HepG2 (cell line): ENCODE measurements around the gene ST6GALNAC4. TPM values are rescaled to one million over a fixed set of nuclear protein-coding genes. Genes with fewer than 3 reads are reported as not detected.

Source experiments
- ATAC-seq: fragments of 200-7000 bp; cut with Tn5 transposase; 3 replicates; pipeline ENCODE4 v1.9.1; 2020; ENCODE audit warnings: mild to moderate bottlenecking, moderate library complexity
- BruUV-seq: library from RNA; stranded (reverse); fragments of 400-500 nt; replicated peaks from 2 replicates; lab custom pipeline; 2021; lab: Mats Ljungman, UMichigan
- CTCF ChIA-PET: fragments of 300-600 bp; formaldehyde crosslinking; extraction: SDS; loops from one replicate; lab custom pipeline; 2021; ENCODE audit warnings: low total read pairs, inconsistent platforms, low intra/inter-chr PET ratio; lab: Yijun Ruan, JAX
- POLR2A ChIA-PET: fragments of 350-600 bp; sonication (Branson Sonifier 250); formaldehyde crosslinking; loops from one replicate; lab custom pipeline; 2020; ENCODE audit warnings: antibody characterized with exemption, inconsistent platforms; lab: Yijun Ruan, JAX
- DNase-seq: peaks from one replicate; pipeline ENCODE4 v3.0.0-alpha.2; 2015; ENCODE audit warnings: low spot score
- FAIRE-seq: peaks from 3 replicates; lab custom pipeline; 2011; peaks lifted over from hg19 to GRCh38; lab: Jason Lieb, UNC
- H2AFZ ChIP-seq: one replicate; pipeline ENCODE4 v1.6.1; 2011; ENCODE audit warnings: low read length, inconsistent platforms
- H3K27ac ChIP-seq: fragments of 300-600 bp; 3 replicates; pipeline ENCODE4 v1.8.0; 2011; ENCODE audit warnings: mixed run types, mild to moderate bottlenecking, mixed read lengths, low read length, inconsistent platforms; ENCODE audit not compliant: insufficient read depth; ENCODE audit errors: extremely low read length
- H3K27me3 ChIP-seq, 2 experiments: fragments of 200-600 bp in 1 of 2; 2 replicates in 1 of 2; 3 replicates in 1 of 2; pipeline versions ENCODE4 v1.6.0 to v1.8.0; 2011; ENCODE audit warnings: low read length in 2 of 2, mild to moderate bottlenecking in 2 of 2, moderate library complexity in 2 of 2, inconsistent platforms in 1 of 2; ENCODE audit not compliant: insufficient read depth in 2 of 2, control insufficient read depth in 1 of 2
- H3K36me3 ChIP-seq, 2 experiments: fragments of 200-600 bp in 1 of 2; replicated peaks in 1 of 2; 2 replicates in 1 of 2; 3 replicates in 1 of 2; pipeline versions ENCODE4 v1.5.1 to v1.8.0; 2011; ENCODE audit warnings: low read length in 2 of 2, inconsistent platforms in 1 of 2; ENCODE audit not compliant: insufficient read depth in 2 of 2, control insufficient read depth in 1 of 2
- H3K4me1 ChIP-seq: 2 replicates; pipeline ENCODE4 v1.5.1; 2012; ENCODE audit warnings: low read length, inconsistent platforms; ENCODE audit not compliant: insufficient read depth
- H3K4me2 ChIP-seq: 2 replicates; pipeline ENCODE4 v1.6.0; 2011; ENCODE audit warnings: low read depth, low read length, inconsistent platforms
- H3K4me3 ChIP-seq, 3 experiments: fragments of 200-600 bp in 1 of 3; sonication (generic), shearing (Covaris generic) in 1 of 3; replicated peaks in 1 of 3; 2 replicates each; pipeline ENCODE4 v1.5.1; 2011 to 2016; ENCODE audit warnings: low read length in 3 of 3, inconsistent platforms in 2 of 3, low read depth in 2 of 3, mild to moderate bottlenecking in 2 of 3, control low read depth in 1 of 3, mixed read lengths in 1 of 3; ENCODE audit not compliant: insufficient read depth in 1 of 3
- H3K79me2 ChIP-seq: one replicate; pipeline ENCODE4 v1.6.1; 2011; ENCODE audit warnings: low read length, inconsistent platforms; ENCODE audit not compliant: insufficient read depth
- H3K9ac ChIP-seq: 2 replicates; pipeline ENCODE4 v1.6.0; 2011; ENCODE audit warnings: mild to moderate bottlenecking, low read depth, low read length, inconsistent platforms; ENCODE audit not compliant: insufficient read depth
- H3K9me3 ChIP-seq: 2 replicates; pipeline ENCODE4 v1.5.1; 2012; ENCODE audit warnings: mild to moderate bottlenecking, low read length
- H4K20me1 ChIP-seq: 2 replicates; pipeline ENCODE4 v1.6.0; 2011; ENCODE audit warnings: inconsistent platforms, mild to moderate bottlenecking, low read length, moderate library complexity; ENCODE audit not compliant: insufficient read depth
- DNMT1 ChIP-seq: sonication (generic); formaldehyde crosslinking; IDR thresholded peaks from 2 replicates; pipeline ENCODE4 v1.5.1; 2020; ENCODE audit warnings: mild to moderate bottlenecking, missing genetic modification reagents
- DR1 ChIP-seq: sonication (generic); formaldehyde crosslinking; IDR thresholded peaks from 2 replicates; pipeline ENCODE4 v1.8.0; 2021; ENCODE audit warnings: mild to moderate bottlenecking, missing genetic modification reagents, inconsistent platforms
- ESRRA ChIP-seq: sonication (generic); formaldehyde crosslinking; IDR thresholded peaks from 2 replicates; pipeline ENCODE4 v1.5.1; 2020; ENCODE audit warnings: mild to moderate bottlenecking, low read depth, missing genetic modification reagents
- FLYWCH1 ChIP-seq: sonication (generic); formaldehyde crosslinking; IDR thresholded peaks from 2 replicates; pipeline ENCODE4 v1.8.1; 2023; ENCODE audit warnings: mild to moderate bottlenecking, missing genetic modification reagents
- NFE2L1 ChIP-seq: sonication (generic); formaldehyde crosslinking; IDR thresholded peaks from 2 replicates; pipeline ENCODE4 v1.4.0; 2020; ENCODE audit warnings: missing genetic modification reagents, mild to moderate bottlenecking, borderline replicate concordance
- NR2F6 ChIP-seq, 2 experiments: IDR thresholded peaks; 2 replicates each; pipeline ENCODE4 v1.6.1; 2016; ENCODE audit warnings: antibody characterized with exemption in 1 of 2, mild to moderate bottlenecking in 1 of 2
- SRSF4 ChIP-seq: fragments of 200-400 bp; formaldehyde crosslinking; IDR thresholded peaks from one replicate; pipeline ENCODE4 v1.6.1; 2018; ENCODE audit warnings: mild to moderate bottlenecking, low read depth, low read length, moderate library complexity; ENCODE audit not compliant: poor library complexity, severe bottlenecking
- SSRP1 ChIP-seq: IDR thresholded peaks from 2 replicates; pipeline ENCODE4 v1.6.1; 2016; ENCODE audit warnings: control low read depth
- ZKSCAN1 ChIP-seq: fragments of 150-350 bp; IDR thresholded peaks from 2 replicates; pipeline ENCODE4 v1.6.1; 2014; ENCODE audit warnings: low read length
- ZMYM2 ChIP-seq: sonication (generic); formaldehyde crosslinking; IDR thresholded peaks from 2 replicates; pipeline ENCODE4 v1.8.0; 2022; ENCODE audit warnings: mild to moderate bottlenecking, missing genetic modification reagents
- ZNF629 ChIP-seq: sonication (generic); formaldehyde crosslinking; conservative IDR thresholded peaks from 2 replicates; pipeline ENCODE4 v1.5.0; 2020; ENCODE audit warnings: missing genetic modification reagents
- ZNF703 ChIP-seq: sonication (generic); formaldehyde crosslinking; IDR thresholded peaks from 2 replicates; pipeline ENCODE4 v1.5.1; 2020; ENCODE audit warnings: missing genetic modification reagents, mild to moderate bottlenecking, moderate library complexity, borderline replicate concordance
- WGBS: methylation state at CpG from one replicate; pipeline ENCODE4 v1.1.6; 2017; ENCODE audit warnings: low lambda C conversion rate; 5-methylcytosine and 5-hydroxymethylcytosine counted together
- in situ Hi-C: cut with HindIII; loops from 2 replicates; pipeline ENCODE4 v1.10.0; 2017; ENCODE audit warnings: low pct_unique_long_range_greater_than_20kb; ENCODE audit not compliant: extremely low pct_ligation_motif_present
- intact Hi-C: fragments of 100-400 bp; cut with micrococcal nuclease; formaldehyde crosslinking; loops from one replicate; pipeline ENCODE4 v1.10.0; 2022; ENCODE audit not compliant: unreplicated experiment
- polyA plus RNA-seq, 8 experiments: library from polyadenylated mRNA; depleted of rRNA in 3 of 8; stranded (reverse) in 7 of 8; unstranded in 1 of 8; fragments of >200 nt; fragmentation: Illumina TruSeq in 4 of 8; extraction: Trizol in 4 of 8; gene quantifications; 2 replicates each; pipeline versions ENCODE4 v1.2.1 to v1.2.3, GENCODE V29; 2011 to 2016; ENCODE audit warnings: low read depth in 4 of 8, missing spikeins in 1 of 8, mixed read lengths in 1 of 8; ENCODE audit not compliant: insufficient read depth in 1 of 8
- total RNA-seq, 5 experiments: library from RNA; depleted of rRNA; stranded (reverse); fragments of >200 nt; fragmentation: Illumina TruSeq; extraction: Trizol; gene quantifications; 2 replicates each; pipeline ENCODE4 v1.2.3, GENCODE V29; 2016; ENCODE audit warnings: low read depth in 1 of 5
- TF ChIP-seq, protein P1 (sequence below): sonication (generic); formaldehyde crosslinking; IDR thresholded peaks from 2 replicates; pipeline ENCODE4 v1.5.1; 2020; ENCODE audit warnings: mild to moderate bottlenecking, missing genetic modification reagents, moderate library complexity
- TF ChIP-seq, protein P2 (sequence below): sonication (generic); formaldehyde crosslinking; IDR thresholded peaks from 2 replicates; pipeline ENCODE4 v1.4.0; 2020; ENCODE audit warnings: missing genetic modification reagents, mild to moderate bottlenecking, borderline replicate concordance
- TF ChIP-seq, protein P3 (sequence below): sonication (generic); formaldehyde crosslinking; IDR thresholded peaks from 2 replicates; pipeline ENCODE4 v1.8.0; 2022; ENCODE audit warnings: mild to moderate bottlenecking, missing genetic modification reagents, borderline replicate concordance

The ST6GALNAC4 gene
- total and polyA plus RNA-seq, 2 of the 13 experiments (the other 11 are each of a cell fraction or from before 2014, with no cell fraction given), result 18.8 to 27.7 TPM

DNA sequence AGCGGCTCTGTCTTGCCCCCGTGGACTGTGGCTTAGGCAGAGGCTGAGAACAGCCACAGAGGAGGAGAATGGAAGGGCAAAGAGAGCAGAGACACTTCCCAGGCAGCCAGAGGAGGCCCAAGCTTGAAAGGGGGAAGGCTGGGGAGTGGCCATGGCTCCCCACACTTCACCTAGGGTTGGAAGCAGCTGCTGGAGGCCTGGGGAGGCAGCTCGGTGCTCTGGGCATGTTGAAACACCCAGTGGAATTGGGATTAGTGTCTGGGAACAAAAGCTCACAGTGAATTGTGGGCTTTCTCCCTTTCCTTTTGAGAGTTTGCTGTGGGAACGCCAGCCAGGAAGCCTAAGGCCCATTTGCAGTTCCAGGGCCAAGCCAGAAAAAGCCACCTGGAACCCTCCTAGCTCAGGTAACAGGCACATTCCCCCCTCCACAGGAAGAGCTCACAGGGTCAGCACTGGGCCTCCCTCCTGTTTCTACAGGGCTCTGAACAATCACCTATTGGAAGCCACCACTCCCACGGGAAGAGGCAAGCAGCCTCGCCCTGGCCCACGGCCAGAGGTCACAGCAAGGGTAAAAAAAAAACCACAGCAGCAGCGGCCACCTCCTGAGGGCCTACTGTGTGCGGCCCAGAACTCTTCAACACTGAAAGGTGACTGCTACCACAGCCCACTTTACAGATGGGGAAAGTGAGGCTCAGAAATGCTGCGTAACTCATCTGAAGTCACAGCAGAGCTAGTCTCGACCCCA, 43.7 kb upstream of the ST6GALNAC4 start:
- H2AFZ ChIP-seq, result no peak overlapping the region
- DNase-seq (no peak), FAIRE-seq (no peak), ATAC-seq (no peak)
- no peak overlapping the region for H3K4me2 ChIP-seq
- H3K9me3 ChIP-seq, result no peaks in the 10 kb centered on the region
- 0 out of 2 replicates have a peak, but pooled peaks cover 3% of the 10 kb centered on the region for H4K20me1 ChIP-seq
- POLR2A ChIA-PET, result interaction anchor here (0.9 to 1.4 kb wide), 2 partner anchors 9 to 10 kb away, joined by 3 to 5 read pairs; no protein-coding TSS in a partner anchor
- WGBS, result 62% methylated on average over 9 of the region's 11 CpGs
- H3K4me1 ChIP-seq, result peaks cover 50% of the 10 kb centered on the region
- no peaks in the 10 kb centered on the region for H3K27me3 ChIP-seq
- in situ Hi-C loops (no loop called here), intact Hi-C loops (no loop called here)
- peaks cover 0 to 9% of the 10 kb centered on the region in 2 experiments; a peak in 3 of 5 replicates for H3K36me3 ChIP-seq
- H3K4me3 ChIP-seq, result no peak overlapping the region
- BruUV-seq, result no TSS peak
- CTCF ChIA-PET, result no interaction called here
- peaks cover 86% of the 10 kb centered on the region for H3K79me2 ChIP-seq
- peak overlapping the region; percentile 41; the same call in 1 of the 2 replicates for H3K9ac ChIP-seq
- H3K27ac ChIP-seq, result peak overlapping the region; percentile 33
- peak; percentile 84 for TF ChIP-seq ZKSCAN1
- TF ChIP-seq, protein P1, sequence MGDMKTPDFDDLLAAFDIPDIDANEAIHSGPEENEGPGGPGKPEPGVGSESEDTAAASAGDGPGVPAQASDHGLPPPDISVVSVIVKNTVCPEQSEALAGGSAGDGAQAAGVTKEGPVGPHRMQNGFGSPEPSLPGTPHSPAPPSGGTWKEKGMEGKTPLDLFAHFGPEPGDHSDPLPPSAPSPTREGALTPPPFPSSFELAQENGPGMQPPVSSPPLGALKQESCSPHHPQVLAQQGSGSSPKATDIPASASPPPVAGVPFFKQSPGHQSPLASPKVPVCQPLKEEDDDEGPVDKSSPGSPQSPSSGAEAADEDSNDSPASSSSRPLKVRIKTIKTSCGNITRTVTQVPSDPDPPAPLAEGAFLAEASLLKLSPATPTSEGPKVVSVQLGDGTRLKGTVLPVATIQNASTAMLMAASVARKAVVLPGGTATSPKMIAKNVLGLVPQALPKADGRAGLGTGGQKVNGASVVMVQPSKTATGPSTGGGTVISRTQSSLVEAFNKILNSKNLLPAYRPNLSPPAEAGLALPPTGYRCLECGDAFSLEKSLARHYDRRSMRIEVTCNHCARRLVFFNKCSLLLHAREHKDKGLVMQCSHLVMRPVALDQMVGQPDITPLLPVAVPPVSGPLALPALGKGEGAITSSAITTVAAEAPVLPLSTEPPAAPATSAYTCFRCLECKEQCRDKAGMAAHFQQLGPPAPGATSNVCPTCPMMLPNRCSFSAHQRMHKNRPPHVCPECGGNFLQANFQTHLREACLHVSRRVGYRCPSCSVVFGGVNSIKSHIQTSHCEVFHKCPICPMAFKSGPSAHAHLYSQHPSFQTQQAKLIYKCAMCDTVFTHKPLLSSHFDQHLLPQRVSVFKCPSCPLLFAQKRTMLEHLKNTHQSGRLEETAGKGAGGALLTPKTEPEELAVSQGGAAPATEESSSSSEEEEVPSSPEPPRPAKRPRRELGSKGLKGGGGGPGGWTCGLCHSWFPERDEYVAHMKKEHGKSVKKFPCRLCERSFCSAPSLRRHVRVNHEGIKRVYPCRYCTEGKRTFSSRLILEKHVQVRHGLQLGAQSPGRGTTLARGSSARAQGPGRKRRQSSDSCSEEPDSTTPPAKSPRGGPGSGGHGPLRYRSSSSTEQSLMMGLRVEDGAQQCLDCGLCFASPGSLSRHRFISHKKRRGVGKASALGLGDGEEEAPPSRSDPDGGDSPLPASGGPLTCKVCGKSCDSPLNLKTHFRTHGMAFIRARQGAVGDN (CRISPR knock-in tag), result peak; percentile 34
- no peak for TF ChIP-seq DR1 (CRISPR knock-in tag)
- TF ChIP-seq NFE2L1 (CRISPR knock-in tag), result no peak
- 0 out of 2 replicates have a peak, but pooled peaks have one; percentile 11 for TF ChIP-seq NR2F6 (IDR thresholded peaks at IDR 0.05)
- TF ChIP-seq NR2F6 (CRISPR knock-in tag; IDR thresholded peaks at IDR 0.05), result peak; percentile 34; the same call in 1 of the 2 replicates
- TF ChIP-seq DNMT1 (CRISPR knock-in tag), result no peak
- peak; percentile 44; the same call in 1 of the 2 replicates for TF ChIP-seq ZMYM2 (CRISPR knock-in tag)
- peak; percentile 87 for TF ChIP-seq ZNF629 (CRISPR knock-in tag)
- TF ChIP-seq ZNF703 (CRISPR knock-in tag), result no peak
- TF ChIP-seq SSRP1 (CRISPR knock-in tag), result no peak
- TF ChIP-seq, protein P2, sequence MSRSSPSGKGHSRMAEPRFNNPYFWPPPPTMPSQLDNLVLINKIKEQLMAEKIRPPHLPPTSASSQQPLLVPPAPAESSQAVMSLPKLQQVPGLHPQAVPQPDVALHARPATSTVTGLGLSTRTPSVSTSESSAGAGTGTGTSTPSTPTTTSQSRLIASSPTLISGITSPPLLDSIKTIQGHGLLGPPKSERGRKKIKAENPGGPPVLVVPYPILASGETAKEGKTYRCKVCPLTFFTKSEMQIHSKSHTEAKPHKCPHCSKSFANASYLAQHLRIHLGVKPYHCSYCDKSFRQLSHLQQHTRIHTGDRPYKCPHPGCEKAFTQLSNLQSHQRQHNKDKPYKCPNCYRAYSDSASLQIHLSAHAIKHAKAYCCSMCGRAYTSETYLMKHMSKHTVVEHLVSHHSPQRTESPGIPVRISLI (CRISPR knock-in tag), result peak; percentile 47; the same call in 1 of the 2 replicates
- TF ChIP-seq, protein P3, sequence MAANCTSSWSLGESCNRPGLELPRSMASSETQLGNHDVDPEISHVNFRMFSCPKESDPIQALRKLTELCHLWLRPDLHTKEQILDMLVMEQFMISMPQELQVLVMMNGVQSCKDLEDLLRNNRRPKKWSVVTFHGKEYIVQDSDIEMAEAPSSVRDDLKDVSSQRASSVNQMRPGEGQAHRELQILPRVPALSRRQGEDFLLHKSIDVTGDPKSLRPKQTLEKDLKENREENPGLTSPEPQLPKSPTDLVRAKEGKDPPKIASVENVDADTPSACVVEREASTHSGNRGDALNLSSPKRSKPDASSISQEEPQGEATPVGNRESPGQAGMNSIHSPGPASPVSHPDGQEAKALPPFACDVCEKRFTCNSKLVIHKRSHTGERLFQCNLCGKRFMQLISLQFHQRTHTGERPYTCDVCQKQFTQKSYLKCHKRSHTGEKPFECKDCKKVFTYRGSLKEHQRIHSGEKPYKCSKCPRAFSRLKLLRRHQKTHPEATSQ (CRISPR knock-in tag), result no peak
- no peak for TF ChIP-seq FLYWCH1 (CRISPR knock-in tag)
- TF ChIP-seq ESRRA (CRISPR knock-in tag), result peak; percentile 43; the same call in 1 of the 2 replicates
- TF ChIP-seq SRSF4, result no peak
